ENCODE measurements around the gene ING1. TPM values are rescaled to one million over a fixed set of nuclear protein-coding genes. Genes with fewer than 3 reads are reported as not detected.

ING1 gene
- total RNA-seq, 3 donors from 2014 or later = 21.0 to 26.1 (median 26.1) TPM

Other genes starting within 250 kb of the ING1 start
- 10 to 100 TPM; 25.8 to 33.4 (median 30.0) TPM for gene RAB20, start 152.0 kb upstream of the ING1 start, total RNA-seq
- 10 to 100 TPM; 23.4 to 34.8 (median 32.1) TPM for gene NAXD, start 98.2 kb upstream of the ING1 start, total RNA-seq
- 10 to 100 TPM; 59.8 to 79.8 (median 61.6) TPM for gene CARS2, start 7.6 kb upstream of the ING1 start, total RNA-seq
- gene ANKRD10, start 201.4 kb downstream of the ING1 start, total RNA-seq = 100 to 1,000 TPM; 133 to 206 (median 193) TPM

Data from breast epithelium (tissue), 3 donors.